SHP77 (cell line): Measurements from ENCODE around the gene EXOC3L4.

Experiments
- DNase-seq, 2 experiments: peaks; one replicate each; lab custom pipeline; 2025; lab: John Stamatoyannopoulos, UW

Gene EXOC3L4

GRCh38 chr14:103070971-103071542 lies 23.5 kb upstream of the EXOC3L4 start:
- DNase-seq: no peak

GRCh38 chr14:103071544-103072251 lies 22.8 kb upstream of the EXOC3L4 start:
- no peak for DNase-seq

GRCh38 chr14:103072595-103073366 lies 21.7 kb upstream of the EXOC3L4 start:
- no peak for DNase-seq

DNA sequence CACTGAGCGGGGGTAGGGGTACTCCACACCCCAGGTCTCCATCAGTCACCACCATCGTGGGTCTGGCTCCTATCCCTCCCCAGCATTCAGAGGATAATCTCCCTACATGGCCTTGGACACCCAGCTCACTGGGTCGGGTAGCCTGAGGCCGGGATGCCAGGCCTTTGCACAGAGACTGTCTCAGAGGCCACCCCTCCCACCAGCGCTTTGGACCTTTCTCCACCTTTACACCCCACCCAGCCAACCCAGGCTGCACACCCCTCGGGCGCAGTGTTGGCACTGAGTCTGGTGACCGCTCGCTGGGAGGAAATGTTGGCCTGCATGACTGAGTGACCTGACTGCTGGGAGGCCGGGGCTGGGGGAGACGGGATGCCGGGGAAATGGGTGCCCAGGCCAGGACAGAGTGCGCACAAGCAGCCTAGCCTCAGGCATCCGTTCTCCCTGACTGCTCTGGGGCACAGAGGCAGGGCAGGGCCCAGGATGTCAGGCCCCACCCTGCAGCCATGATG lies 21.1 kb upstream of the EXOC3L4 start:
- no peak for DNase-seq

DNA sequence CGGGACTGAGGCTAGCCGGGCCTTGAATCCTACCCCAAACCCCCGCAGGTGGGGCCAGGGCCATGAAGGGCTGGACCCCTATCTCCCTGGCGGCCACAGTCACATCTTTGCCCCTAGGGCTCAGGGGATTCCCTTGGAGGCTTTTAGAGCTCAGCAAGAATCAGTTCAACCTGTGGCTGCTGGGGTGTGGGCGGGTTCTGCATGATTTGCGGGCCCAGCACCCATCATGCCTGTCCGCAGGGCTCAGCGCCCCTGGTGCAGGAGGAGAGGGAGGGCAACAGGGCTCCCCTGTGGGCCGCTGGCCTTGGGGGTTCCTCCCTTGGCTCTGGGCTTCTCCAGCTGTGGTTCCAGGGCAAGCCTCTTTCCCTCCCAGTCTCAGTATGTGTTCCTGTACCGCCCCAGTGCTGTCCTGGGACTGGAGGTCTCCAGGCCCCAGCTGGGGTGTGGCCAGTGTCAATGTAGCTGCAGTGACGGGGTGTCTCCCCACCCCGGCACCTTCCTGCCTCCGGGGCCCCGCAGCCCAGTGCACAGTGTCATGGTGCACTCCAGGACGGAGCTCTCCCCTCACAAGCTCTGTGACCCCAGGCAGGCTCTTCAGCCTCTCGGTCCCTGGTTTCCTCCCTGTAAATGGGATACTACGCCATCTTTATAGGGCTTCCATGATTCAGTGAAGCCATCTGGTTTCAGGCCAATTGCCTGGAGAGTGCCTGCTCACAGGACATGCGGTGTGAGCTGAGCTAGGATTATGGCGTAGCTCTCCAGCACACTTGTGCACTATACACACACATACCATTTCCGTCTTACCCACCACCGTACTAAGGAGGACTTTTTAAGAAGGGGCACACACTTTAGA lies 20.4 kb upstream of the EXOC3L4 start:
- DNase-seq: no peak

DNA sequence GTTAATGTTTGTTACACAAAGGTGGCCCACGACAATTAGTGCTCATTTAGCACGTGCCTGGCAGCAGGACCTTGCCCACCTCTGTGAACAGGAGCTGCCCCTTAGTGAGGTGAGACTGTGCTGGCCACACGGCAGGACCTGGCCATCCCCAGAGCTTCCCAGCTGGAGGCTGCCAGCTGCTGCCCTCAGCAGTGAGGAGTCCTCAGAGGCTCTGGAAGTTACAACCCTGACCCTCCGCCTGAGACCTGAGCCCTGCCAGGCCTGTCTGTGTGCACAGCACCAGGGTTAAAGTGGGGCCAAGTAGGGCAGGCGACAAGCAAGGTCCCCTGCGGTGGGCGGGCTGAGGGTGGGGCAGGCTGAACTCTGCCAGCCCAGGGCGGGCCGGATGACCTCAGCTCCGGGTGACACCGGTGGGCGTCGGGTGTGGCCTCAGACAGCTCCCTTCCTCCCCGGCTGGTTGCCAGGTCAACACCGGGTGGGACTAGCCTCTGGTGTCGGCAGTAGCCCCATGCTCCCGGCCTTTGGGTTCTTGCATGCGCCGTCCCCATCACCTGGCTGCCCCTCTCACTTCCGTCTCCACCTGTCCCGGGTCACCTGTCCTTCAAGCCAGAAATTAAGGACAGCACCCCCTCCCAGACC lies 19.7 kb upstream of the EXOC3L4 start:
- no peak for DNase-seq

DNA sequence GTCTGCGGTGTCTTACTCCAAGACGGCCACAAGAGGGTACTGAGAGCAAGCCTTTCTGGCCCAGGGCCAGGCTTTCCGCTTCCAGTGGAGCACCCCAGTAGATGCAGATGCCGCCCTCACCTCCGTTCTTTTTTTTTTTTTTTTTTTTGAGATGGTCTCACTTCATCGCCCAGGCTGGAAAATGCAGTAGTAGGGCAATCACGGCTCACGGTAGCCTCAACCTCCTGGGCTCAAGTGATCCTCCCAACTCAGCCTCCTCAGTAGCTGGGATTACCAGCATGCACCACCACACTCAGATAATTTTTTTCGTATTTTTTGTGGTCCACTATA lies 16.1 kb upstream of the EXOC3L4 start:
- DNase-seq: peak; percentile 68 to 75

DNA sequence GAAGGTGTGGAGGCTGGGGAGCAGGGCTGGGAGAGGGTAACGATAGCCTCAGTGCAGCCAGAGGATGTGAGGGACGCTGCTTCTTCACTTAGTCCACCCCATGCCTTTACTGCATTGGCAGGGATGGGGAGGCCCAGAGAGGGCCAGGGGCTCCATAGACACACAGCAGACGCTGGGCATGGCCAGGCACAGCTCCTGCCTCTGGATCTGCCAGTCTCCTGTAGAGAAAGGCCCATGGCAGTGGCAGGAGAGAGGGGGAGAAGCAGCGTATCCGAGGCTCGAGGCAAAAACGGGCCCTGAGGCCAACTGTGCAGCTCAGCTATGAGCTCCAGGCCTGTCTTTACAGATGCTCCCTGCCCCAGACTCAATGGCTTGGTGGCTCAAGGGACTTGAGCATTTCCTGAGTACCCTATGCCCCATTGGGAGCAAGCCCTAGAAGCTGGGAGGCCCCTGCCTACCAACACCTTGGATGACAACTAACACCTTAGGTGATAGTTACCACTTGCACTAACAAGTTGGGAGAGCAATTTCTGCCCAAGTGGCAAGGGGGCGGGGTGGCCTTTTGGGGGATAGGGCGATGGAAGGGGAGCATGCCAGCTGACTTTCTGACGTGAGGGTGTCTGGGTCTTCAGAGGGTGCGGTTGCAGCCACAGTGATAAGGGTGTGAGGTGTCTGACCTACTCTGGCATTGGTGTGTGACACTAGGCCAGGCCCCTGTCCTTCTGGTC lies 15.5 kb upstream of the EXOC3L4 start:
- no peak for DNase-seq

GRCh38 chr14:103081951-103082350 lies 12.6 kb upstream of the EXOC3L4 start:
- no peak for DNase-seq

DNA sequence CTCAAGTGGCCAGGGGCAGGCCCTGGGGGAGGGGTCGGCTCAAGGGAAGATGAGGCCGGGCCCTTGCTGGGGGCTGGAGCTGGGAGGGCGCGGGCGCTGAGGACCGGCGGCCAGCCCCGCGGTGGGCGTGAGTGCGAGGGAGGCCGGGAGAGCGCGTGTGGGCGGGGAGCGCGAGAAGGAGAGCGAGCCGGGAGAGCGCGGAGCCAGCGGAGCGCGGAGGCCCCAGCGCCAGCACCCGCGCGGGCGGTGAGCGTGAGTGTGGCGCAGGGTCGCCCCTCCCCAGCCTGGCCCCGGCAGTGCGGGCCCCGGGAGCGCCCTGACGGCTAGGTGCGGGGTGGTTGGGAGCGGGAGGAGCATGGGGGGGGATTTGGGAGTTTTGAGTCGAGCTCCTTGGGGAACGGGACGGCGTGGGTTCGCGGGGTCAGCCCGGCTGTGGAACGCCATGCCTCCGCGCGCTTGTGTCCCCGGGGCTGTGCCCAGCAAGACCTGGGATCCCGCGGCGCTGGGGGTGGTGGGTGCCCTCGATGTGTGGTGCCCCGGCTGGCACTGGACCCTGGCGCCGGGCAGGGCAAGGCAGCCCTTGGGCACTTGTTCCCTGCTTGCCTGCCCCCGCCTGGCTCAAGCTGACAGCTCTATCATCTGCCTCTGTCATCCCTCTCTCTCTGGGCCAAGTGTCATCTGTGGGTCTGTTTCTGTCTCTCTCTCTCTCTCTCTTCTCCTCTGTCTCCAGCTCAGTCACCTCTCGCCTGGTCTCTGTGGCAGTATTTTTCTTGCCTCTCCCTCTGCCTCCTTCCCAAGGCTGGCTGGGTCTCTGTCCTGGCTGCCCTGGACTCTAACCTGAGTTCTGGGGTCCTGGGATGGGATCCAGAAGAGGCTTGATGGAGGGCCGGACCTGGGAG lies 10.3 kb upstream of the EXOC3L4 start, which contains the start of gene LBHD2:
Gene LBHD2, plus strand, starts transcription at position 190 of the 899 bp plus-strand sequence. CDS start 1,803 bp downstream, outside the sequence.
- no peak for DNase-seq

DNA sequence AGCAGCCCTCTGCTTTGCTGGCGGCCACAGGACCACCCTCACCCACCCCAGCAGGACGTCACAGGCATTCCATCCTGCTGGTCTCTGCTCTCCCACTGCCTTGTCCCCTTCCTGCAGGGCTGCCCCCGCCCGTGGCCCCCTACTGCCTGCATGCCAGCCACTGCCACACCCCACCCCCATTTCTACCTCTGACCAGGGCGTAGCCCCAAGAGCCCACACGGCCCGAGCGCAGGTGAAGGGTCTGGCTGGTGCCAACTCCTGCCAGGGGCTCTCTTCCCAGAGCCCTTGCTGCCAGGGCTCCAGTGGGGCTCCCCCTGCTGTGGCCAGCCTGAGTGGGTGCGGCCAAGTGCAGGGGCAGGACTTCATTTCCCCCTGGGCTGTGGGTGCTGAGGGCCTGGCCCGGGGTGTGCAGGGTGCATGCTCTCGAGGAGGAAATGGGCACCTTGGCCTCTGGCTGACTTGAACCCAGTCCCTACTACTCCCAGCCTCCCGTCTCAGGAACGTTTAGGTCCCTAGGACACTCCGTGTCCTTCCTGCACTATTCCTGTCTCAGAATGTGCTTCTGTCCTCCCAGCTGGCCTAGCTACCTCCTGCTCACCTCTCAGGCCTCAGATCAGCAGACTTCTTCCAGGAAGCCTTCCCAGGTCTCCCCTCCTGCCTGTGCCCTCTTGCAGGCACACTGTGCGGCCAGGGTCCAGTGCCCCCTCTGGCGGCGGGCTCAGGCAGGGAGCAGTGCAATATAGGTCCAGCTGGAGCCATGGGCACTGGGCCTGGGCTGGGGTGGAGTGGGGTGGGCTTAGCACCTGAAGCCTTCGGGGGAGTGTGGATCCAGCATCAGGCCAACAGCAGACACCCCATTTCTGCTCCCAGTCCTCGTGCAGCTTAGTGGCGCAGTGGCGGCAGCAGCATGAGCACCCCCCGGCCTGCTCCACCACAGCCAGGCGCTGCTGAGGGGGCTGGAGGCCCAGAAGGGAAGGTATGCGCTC lies 9.1 kb upstream of the EXOC3L4 start:
- no peak for DNase-seq

- DNase-seq: no peak
Observed at GRCh38 chr14:103086771-103087342, 7.7 kb upstream of the EXOC3L4 start.

DNA sequence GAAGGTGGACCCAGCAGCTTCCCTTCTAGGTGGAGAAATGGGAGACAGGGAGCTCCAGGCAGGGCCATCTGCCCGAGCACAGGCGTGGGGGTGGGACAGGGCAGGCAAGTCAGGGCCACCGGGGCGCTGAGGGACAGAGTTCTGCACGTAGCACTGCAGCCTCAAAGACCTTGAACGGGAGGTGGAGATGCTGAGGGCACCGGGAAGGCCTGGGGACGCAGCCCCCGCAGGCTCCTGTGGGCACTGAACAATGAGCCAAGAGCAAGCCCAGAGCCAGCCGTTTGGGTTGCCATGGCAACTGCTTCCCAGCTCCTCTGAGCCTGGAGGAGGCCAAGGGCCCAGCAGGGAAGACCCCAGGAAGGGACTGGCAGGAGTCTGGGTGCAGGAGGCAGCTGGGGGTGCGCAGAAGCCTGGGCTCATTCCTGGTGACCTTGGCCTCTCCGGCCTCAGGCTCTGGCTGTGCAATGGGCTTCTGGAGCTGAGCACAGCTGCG lies 7.1 kb upstream of the EXOC3L4 start:
- DNase-seq: no peak

DNA sequence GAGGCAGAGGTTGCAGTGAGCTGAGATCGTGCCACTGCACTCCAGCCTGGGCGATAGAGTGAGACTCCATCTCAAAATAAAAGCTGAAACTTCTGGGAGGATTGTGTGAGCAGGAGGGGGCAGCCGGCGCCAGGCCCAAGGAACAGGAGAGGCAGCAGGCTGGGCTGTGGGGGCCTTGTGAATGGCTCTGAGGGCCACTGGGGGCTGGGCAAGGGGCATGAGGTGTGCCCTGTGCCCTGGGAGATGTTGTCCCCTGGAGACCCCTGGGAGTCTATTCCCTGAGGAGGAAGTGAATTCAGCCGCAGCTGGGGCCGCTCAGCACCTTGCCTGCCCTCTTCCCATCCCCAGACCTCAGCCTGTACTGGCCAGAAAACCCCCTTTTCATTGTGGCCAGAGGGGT lies 5.6 kb upstream of the EXOC3L4 start:
- DNase-seq: no peak

GRCh38 chr14:103089386-103090335 lies 4.9 kb upstream of the EXOC3L4 start:
- no peak for DNase-seq

DNA sequence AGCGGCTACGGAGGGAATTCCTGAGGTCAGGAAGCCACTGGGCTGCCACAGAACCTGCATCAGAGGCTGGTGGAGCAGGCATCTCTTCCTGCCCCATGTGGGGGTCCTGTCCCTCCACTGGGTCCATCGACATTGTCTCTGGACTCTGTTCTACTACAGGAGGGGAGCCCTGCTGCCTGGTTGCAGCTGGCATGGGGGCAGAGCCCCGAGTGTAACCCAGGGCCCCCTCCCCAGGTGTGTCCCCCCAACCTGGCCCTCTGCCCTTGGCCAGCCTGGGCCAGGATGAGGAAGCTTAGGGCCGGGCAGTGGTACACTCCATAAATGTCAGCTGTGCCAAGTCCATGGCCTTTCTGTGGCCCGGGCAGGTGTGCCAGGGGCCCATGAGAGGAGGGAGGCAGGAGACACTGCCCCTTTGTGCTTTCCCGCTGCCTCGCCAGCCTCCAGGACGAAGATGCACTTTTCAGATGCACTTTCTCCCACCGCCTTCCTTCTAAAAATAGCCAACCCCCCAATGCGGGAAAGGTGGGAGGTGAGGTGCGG lies 4.0 kb upstream of the EXOC3L4 start:
- DNase-seq: no peak
